H9 (cell line): ENCODE data around the gene DCP1B. TPM values are rescaled to one million over a fixed set of nuclear protein-coding genes. Genes with fewer than 3 reads are reported as not detected.
A peak's percentile ranks its signal among the peaks of the same experiment; 100 is the strongest.

Experiments used
- DNase-seq: peaks from one replicate; pipeline ENCODE4 v3.0.0-alpha.2; 2017
- H2AFZ ChIP-seq: one replicate; pipeline ENCODE4 v1.6.1; 2013; ENCODE audit warnings: mild to moderate bottlenecking, low read length, control low read depth, moderate library complexity
- H2AK5ac ChIP-seq: 2 replicates; pipeline ENCODE4 v1.6.1; 2013; ENCODE audit warnings: low read length, control low read depth, mixed read lengths; ENCODE audit not compliant: insufficient read length
- H2BK120ac ChIP-seq: one replicate; pipeline ENCODE4 v1.6.1; 2013; ENCODE audit warnings: low read depth, mild to moderate bottlenecking, low read length, control low read depth, inconsistent platforms; ENCODE audit not compliant: poor library complexity, severe bottlenecking
- H2BK12ac ChIP-seq: 2 replicates; pipeline ENCODE4 v1.6.1; 2013; ENCODE audit warnings: low read length, control low read depth, mixed read lengths, low read depth; ENCODE audit not compliant: insufficient read length
- H2BK15ac ChIP-seq: 2 replicates; pipeline ENCODE4 v1.6.1; 2013; ENCODE audit warnings: low read depth, low read length, control low read depth
- H2BK20ac ChIP-seq: one replicate; pipeline ENCODE4 v1.6.1; 2013; ENCODE audit warnings: low read depth, mild to moderate bottlenecking, low read length, control low read depth, inconsistent platforms; ENCODE audit not compliant: poor library complexity, severe bottlenecking
- H2BK5ac ChIP-seq: 2 replicates; pipeline ENCODE4 v1.6.1; 2013; ENCODE audit warnings: low read length, control low read depth, mixed read lengths; ENCODE audit not compliant: insufficient read length
- H3K14ac ChIP-seq: 2 replicates; pipeline ENCODE4 v1.6.1; 2013; ENCODE audit warnings: low read length, control low read depth; ENCODE audit not compliant: insufficient read depth
- H3K18ac ChIP-seq: 2 replicates; pipeline ENCODE4 v1.6.1; 2013; ENCODE audit warnings: low read depth, mild to moderate bottlenecking, mixed read lengths, low read length, control low read depth; ENCODE audit not compliant: insufficient read length
- H3K23ac ChIP-seq: 2 replicates; pipeline ENCODE4 v1.6.1; 2013; ENCODE audit warnings: low read length, control low read depth, mixed read lengths, low read depth; ENCODE audit not compliant: insufficient read length
- H3K23me2 ChIP-seq: 2 replicates; pipeline ENCODE4 v1.6.1; 2013; ENCODE audit warnings: low read depth, mild to moderate bottlenecking, mixed read lengths, low read length, control low read depth; ENCODE audit not compliant: insufficient read length, poor library complexity, severe bottlenecking
- H3K27ac ChIP-seq: 2 replicates; pipeline ENCODE4 v1.5.1; 2013; ENCODE audit warnings: low read length, control low read depth, mixed read lengths, low read depth; ENCODE audit not compliant: insufficient read length
- H3K27me3 ChIP-seq: 2 replicates; pipeline ENCODE4 v1.6.1; 2013; ENCODE audit warnings: low read length, control low read depth, inconsistent platforms; ENCODE audit not compliant: insufficient read depth
- H3K4ac ChIP-seq: 2 replicates; pipeline ENCODE4 v1.6.1; 2013; ENCODE audit warnings: low read depth, mild to moderate bottlenecking, control low read depth, inconsistent platforms, low read length, moderate library complexity
- H3K4me1 ChIP-seq: 2 replicates; pipeline ENCODE4 v1.6.1; 2013; ENCODE audit warnings: low read length, control low read depth, inconsistent platforms; ENCODE audit not compliant: insufficient read depth
- H3K4me2 ChIP-seq: 2 replicates; pipeline ENCODE4 v1.6.1; 2013; ENCODE audit warnings: low read length, control low read depth, mixed read lengths; ENCODE audit not compliant: insufficient read length, insufficient read depth
- H3K56ac ChIP-seq: 2 replicates; pipeline ENCODE4 v1.6.1; 2013; ENCODE audit warnings: low read depth, mild to moderate bottlenecking, mixed read lengths, low read length, control low read depth; ENCODE audit not compliant: insufficient read length
- H3K79me1 ChIP-seq: 2 replicates; pipeline ENCODE4 v1.6.1; 2013; ENCODE audit warnings: low read depth, mild to moderate bottlenecking, moderate library complexity, low read length, control low read depth, inconsistent platforms; ENCODE audit not compliant: insufficient read depth, poor library complexity, severe bottlenecking
- H3K79me2 ChIP-seq: 2 replicates; pipeline ENCODE4 v1.6.1; 2013; ENCODE audit warnings: low read length, control low read depth, inconsistent platforms; ENCODE audit not compliant: insufficient read depth
- H3K9ac ChIP-seq: 2 replicates; pipeline ENCODE4 v1.6.1; 2013; ENCODE audit warnings: low read length, control low read depth, mixed read lengths; ENCODE audit not compliant: insufficient read length; ENCODE audit errors: extremely low read depth
- H3K9me3 ChIP-seq: one replicate; pipeline ENCODE4 v1.6.1; 2013; ENCODE audit warnings: low read depth, low read length, inconsistent platforms; ENCODE audit not compliant: control insufficient read depth
- H3T11ph ChIP-seq: one replicate; pipeline ENCODE4 v1.6.1; 2013; ENCODE audit warnings: mild to moderate bottlenecking, low read length, control low read depth, inconsistent platforms
- H4K20me1 ChIP-seq: one replicate; pipeline ENCODE4 v1.6.1; 2013; ENCODE audit not compliant: control insufficient read depth, insufficient read length, insufficient read depth
- H4K5ac ChIP-seq: 2 replicates; pipeline ENCODE4 v1.6.1; 2013; ENCODE audit warnings: low read depth, mild to moderate bottlenecking, mixed read lengths, low read length, control low read depth; ENCODE audit not compliant: insufficient read length
- H4K8ac ChIP-seq: replicated peaks from 2 replicates; pipeline ENCODE4 v1.6.1; 2013; ENCODE audit warnings: low read length, control low read depth, mixed read lengths, low read depth; ENCODE audit not compliant: insufficient read length
- H4K91ac ChIP-seq: 2 replicates; pipeline ENCODE4 v1.6.1; 2013; ENCODE audit warnings: low read depth, mild to moderate bottlenecking, moderate library complexity, mixed read lengths, low read length, control low read depth; ENCODE audit not compliant: insufficient read length
- H3K27ac Mint-ChIP-seq, 3 experiments: 2 replicates in 2 of 3; 3 replicates in 1 of 3; pipeline ENCODE4 v1.8.0; 2020 to 2021; ENCODE audit warnings: mixed read lengths in 3 of 3, mild to moderate bottlenecking in 1 of 3, moderate library complexity in 1 of 3
- H3K27me3 Mint-ChIP-seq: 2 replicates; pipeline ENCODE4 v1.8.0; 2021; ENCODE audit warnings: low read depth, mild to moderate bottlenecking, moderate library complexity, mixed read lengths
- H3K36me3 Mint-ChIP-seq, 3 experiments: 2 replicates in 2 of 3; 3 replicates in 1 of 3; pipeline ENCODE4 v1.8.0; 2020 to 2021; ENCODE audit warnings: low read depth in 3 of 3, mixed read lengths in 3 of 3; ENCODE audit not compliant: insufficient read depth in 1 of 3
- H3K4me1 Mint-ChIP-seq, 2 experiments: 2 replicates each; pipeline ENCODE4 v1.8.0; 2020; ENCODE audit warnings: mixed read lengths in 2 of 2
- H3K4me3 Mint-ChIP-seq, 2 experiments: 2 replicates in 1 of 2; 3 replicates in 1 of 2; pipeline ENCODE4 v1.8.0; 2020 to 2021; ENCODE audit warnings: mild to moderate bottlenecking in 2 of 2, mixed read lengths in 2 of 2, moderate library complexity in 1 of 2
- H3K9me3 Mint-ChIP-seq, 2 experiments: 2 replicates in 1 of 2; 3 replicates in 1 of 2; pipeline ENCODE4 v1.8.0; 2020; ENCODE audit warnings: mild to moderate bottlenecking in 2 of 2, mixed read lengths in 2 of 2, moderate library complexity in 1 of 2
- WGBS: extraction: QIAGEN DNeasy Blood & Tissue Kit; methylation state at CpG from one replicate; pipeline ENCODE4 v1.1.7; 2013; ENCODE audit warnings: missing lambda C conversion rate, low lambda C conversion rate, mixed read lengths; ENCODE audit not compliant: insufficient read length; ENCODE audit errors: extremely low coverage; 5-methylcytosine and 5-hydroxymethylcytosine counted together
- total RNA-seq: library from RNA; stranded (reverse); gene quantifications from 2 replicates; pipeline ENCODE4 v1.2.1, GENCODE V29; 2021
- TF ChIP-seq, protein P1 (sequence below): fragments of 200-600 bp; sonication (generic); conservative IDR thresholded peaks from 3 replicates; pipeline ENCODE4 v1.8.0; 2021; ENCODE audit warnings: antibody characterized with exemption, mild to moderate bottlenecking

DCP1B gene
- total RNA-seq, 1 experiment from 2014 or later = 11.2 TPM

DNA sequence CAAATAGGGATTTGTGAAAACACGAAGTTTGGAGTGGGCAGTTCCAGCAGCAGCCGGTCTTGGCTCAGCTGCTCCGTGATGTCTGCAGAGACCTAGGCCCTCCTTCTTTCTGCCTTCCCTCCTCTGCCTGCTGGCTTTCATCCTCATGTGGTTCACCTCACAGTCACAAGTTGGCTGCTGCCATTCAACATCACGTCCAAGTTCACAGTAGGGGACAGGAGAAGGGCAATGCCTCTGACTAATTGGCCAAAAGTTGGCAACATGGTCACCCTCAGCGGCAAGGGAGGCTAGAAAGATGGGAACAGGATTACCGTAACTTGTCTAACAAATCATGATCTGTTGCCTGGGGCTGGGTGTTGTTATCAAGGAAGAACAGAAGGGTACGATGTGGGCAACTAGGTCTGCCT lies 78.0 kb downstream of the DCP1B start:
- Histone ChIP-seq H2AFZ (no peak overlapping the region), H3K79me1 (no peaks in the 10 kb centered on the region), H3K4me2 (no peak overlapping the region), H3K9ac (no peak overlapping the region), H2BK15ac (no peak overlapping the region), H3K56ac (no peak overlapping the region), H3K23me2 (no peaks in the 10 kb centered on the region), H3K23ac (no peak overlapping the region), H3T11ph (no peak overlapping the region), H3K14ac (no peak overlapping the region), H4K20me1 (no peaks in the 10 kb centered on the region), H4K5ac (no peak overlapping the region), H2AK5ac (no peak overlapping the region), H3K79me2 (no peaks in the 10 kb centered on the region), H3K18ac (no peak overlapping the region), H2BK12ac (no peak overlapping the region), H3K27me3 (no peaks in the 10 kb centered on the region), H2BK5ac (no peak overlapping the region), H3K9me3 (no peaks in the 10 kb centered on the region), H2BK20ac (no peak overlapping the region), H4K91ac (no peak overlapping the region), H3K4ac (no peak overlapping the region), H3K4me1 (no peaks in the 10 kb centered on the region), H3K27ac (no peak overlapping the region), H2BK120ac (no peak overlapping the region), H4K8ac (no peak overlapping the region)
- WGBS = no CpG with 5 or more reads among the region's 7 CpGs
- TF ChIP-seq, protein P1, sequence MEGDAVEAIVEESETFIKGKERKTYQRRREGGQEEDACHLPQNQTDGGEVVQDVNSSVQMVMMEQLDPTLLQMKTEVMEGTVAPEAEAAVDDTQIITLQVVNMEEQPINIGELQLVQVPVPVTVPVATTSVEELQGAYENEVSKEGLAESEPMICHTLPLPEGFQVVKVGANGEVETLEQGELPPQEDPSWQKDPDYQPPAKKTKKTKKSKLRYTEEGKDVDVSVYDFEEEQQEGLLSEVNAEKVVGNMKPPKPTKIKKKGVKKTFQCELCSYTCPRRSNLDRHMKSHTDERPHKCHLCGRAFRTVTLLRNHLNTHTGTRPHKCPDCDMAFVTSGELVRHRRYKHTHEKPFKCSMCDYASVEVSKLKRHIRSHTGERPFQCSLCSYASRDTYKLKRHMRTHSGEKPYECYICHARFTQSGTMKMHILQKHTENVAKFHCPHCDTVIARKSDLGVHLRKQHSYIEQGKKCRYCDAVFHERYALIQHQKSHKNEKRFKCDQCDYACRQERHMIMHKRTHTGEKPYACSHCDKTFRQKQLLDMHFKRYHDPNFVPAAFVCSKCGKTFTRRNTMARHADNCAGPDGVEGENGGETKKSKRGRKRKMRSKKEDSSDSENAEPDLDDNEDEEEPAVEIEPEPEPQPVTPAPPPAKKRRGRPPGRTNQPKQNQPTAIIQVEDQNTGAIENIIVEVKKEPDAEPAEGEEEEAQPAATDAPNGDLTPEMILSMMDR = no peak
- Mint-ChIP-seq H3K27ac (no peak overlapping the region), H3K36me3 (no peaks in the 10 kb centered on the region; a peak in 1 of 7 replicates), H3K4me3 (no peak overlapping the region), H3K27me3 (peaks cover 4% of the 10 kb centered on the region), H3K4me1 (peaks cover 2 to 8% of the 10 kb centered on the region in 2 experiments; a peak in 1 of 4 replicates), H3K9me3 (no peaks in the 10 kb centered on the region)
- peak; percentile 22 for DNase-seq
